GM12892 (cell line): ENCODE data around the gene DDX10. TPM values are rescaled to one million over a fixed set of nuclear protein-coding genes. Genes with fewer than 3 reads are reported as not detected.

Source experiments
- DNase-seq: peaks from one replicate; pipeline ENCODE4 v3.0.0; 2011; ENCODE audit not compliant: insufficient read length
- FAIRE-seq: peaks from 2 replicates; lab custom pipeline; 2011; peaks lifted over from hg19 to GRCh38; lab: Jason Lieb, UNC
- POLR2A ChIP-seq: IDR thresholded peaks from 2 replicates; pipeline ENCODE4 v1.6.1; 2011; ENCODE audit warnings: low read depth, low read length, control low read depth
- POLR2AphosphoS5 ChIP-seq: IDR thresholded peaks from 2 replicates; pipeline ENCODE4 v1.6.1; 2011; ENCODE audit warnings: low read depth, low read length, control low read depth
- TAF1 ChIP-seq: IDR thresholded peaks from 2 replicates; pipeline ENCODE4 v1.6.1; 2011; ENCODE audit warnings: low read depth, mild to moderate bottlenecking, control low read depth, low read length, borderline replicate concordance
- polyA plus RNA-seq: library from polyadenylated mRNA; unstranded; fragments of >200 nt; gene quantifications from one replicate; pipeline ENCODE4 v1.2.1, GENCODE V29; 2012; ENCODE audit warnings: missing spikeins, inconsistent platforms; ENCODE audit not compliant: missing spikeins

The DDX10 gene
- polyA plus RNA-seq = 26.4 TPM

GRCh38 chr11:108664730-108665525 is at the start of gene DDX10:
Gene DDX10, plus strand, starts transcription at chr11:108665069. Its CDS starts 85 bp downstream, at chr11:108665154.
- peak; percentile 99 for FAIRE-seq
- TF ChIP-seq TAF1 = 0 out of 2 replicates have a peak, but pooled peaks have one; percentile 7
- TF ChIP-seq POLR2A = peak; percentile 73
- 0 out of 2 replicates have a peak, but pooled peaks have one; percentile 48 for TF ChIP-seq POLR2AphosphoS5
- DNase-seq = peak; percentile 71

DNA sequence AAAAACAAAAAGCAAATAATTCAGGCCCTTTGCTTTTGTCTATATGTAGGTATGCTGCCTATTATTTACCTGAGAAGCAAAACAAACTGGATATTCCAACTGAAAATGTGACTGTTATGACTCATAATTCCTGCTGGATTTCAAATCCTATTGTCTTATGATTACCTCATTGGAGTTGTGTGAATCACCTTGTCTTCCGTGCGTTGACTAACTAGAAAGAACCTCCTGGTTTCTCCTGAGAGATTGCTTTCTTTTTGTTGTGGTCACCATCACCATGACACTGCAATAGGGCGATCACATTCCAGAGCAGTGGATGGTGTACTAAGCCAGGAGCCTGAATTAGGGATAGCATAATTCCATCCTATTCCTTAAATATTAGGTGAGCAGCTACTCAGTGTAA is 48.3 kb upstream of the DDX10 start:
- DNase-seq (no peak), FAIRE-seq (no peak)
- TF ChIP-seq POLR2A (no peak), POLR2AphosphoS5 (no peak), TAF1 (no peak)

DNA sequence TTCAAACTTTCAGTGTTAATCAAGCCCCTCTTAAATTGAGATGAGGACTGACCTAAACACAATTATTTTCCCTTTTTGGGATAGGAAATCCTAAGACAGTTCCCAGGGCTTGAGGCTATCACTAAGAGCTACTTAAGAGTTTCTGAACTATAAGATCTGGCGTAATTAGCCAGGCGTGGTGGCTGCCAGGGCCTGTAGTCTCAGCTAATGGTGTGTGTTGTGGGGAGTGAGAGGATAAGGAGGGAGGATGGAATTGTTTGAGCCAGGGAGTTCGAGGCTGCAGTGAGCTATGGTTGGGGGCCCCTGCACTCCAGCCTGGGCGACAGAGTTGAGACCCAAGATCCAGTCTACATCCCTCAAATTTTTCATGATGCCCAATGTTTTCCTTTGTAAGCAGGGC is 47.8 kb upstream of the DDX10 start:
- FAIRE-seq = no peak
- no peak for TF ChIP-seq POLR2AphosphoS5
- TF ChIP-seq TAF1 = no peak
- TF ChIP-seq POLR2A = no peak
- DNase-seq = no peak

DNA sequence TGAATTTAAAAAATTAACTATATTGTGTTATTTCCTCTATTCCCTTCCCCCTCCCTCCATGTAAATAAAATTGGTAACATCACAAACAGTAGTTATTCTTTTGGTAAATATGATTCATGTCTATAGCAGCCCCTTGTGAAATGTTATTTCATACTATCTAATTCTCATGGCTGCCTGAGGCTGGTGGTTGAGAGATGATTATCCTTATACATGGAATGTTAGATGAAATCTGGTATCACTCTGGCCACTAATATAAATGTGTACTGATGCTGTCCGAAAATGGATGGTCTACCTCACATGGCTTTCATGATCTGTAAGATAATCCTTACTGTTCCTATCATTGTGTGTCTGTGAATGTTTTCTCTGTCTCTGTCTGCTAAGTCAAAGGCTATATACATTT is 46.3 kb upstream of the DDX10 start:
- TF ChIP-seq TAF1 (no peak), POLR2AphosphoS5 (no peak)
- DNase-seq (no peak), FAIRE-seq (peak; percentile 30)

GRCh38 chr11:108620958-108621772 is 43.7 kb upstream of the DDX10 start:
- DNase-seq = no peak
- peak; percentile 70 for FAIRE-seq
- TF ChIP-seq POLR2AphosphoS5 = no peak
- no peak for TF ChIP-seq POLR2A
- no peak for TF ChIP-seq TAF1

DNA sequence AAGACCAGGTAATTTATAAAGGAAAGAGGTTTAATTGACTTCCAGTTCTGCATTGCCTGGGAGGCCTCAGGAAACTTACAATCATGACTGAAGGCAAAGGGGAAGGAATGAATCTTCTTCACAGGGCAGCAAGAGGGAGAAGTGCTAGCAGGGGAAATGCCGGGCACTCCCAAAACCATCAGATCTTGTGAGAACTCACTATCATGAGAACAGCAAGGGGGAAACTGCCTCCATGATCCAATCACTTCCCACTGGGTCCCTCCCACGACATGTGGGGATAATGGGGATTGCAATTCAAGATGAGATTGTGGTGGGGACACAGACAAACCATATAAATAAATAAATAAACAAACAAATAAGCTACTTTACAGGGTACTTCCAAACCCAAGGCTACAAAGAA is 42.5 kb upstream of the DDX10 start:
- no peak for TF ChIP-seq POLR2A
- no peak for TF ChIP-seq POLR2AphosphoS5
- no peak for TF ChIP-seq TAF1
- FAIRE-seq = no peak

DNA sequence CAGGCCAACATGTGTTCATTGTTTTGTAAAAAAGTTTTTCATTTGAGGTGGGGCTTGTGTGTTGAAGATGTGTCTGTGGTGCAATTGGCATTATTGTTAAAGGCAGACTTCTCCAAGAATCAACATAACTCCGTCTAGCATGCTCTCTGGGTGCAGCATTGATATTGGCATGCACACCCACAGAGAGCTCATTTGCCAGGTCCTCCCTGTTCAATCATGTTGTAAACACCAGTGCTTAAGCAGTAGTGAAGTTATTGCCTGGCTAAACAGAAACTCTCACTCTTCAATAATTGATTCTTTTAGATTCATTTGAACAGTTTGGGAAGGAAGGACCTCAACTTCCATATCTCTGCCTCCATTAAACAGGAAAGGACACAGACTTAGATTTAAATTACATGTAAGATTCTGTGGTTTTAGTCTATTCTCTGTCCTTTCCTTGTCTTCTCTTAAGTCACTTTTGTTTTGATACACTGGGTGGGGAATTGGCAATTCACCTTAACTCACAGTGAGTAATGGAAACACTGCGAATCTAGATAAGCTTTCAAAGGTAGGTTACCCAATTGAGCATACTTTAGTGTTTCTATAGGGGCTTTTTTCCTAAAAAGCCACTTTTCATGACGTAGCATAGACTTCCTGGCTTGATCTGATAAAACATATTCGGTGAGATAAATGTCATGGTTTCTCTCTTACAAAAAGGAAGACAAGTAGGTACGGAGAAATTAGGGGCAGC is 40.5 kb upstream of the DDX10 start:
- FAIRE-seq = peak; percentile 66
- no peak for DNase-seq
- no peak for TF ChIP-seq POLR2AphosphoS5
- no peak for TF ChIP-seq POLR2A
- TF ChIP-seq TAF1 = no peak

More for the DNA sequence above, 42.5 kb upstream of the DDX10 start:
- no peak for DNase-seq

DNA sequence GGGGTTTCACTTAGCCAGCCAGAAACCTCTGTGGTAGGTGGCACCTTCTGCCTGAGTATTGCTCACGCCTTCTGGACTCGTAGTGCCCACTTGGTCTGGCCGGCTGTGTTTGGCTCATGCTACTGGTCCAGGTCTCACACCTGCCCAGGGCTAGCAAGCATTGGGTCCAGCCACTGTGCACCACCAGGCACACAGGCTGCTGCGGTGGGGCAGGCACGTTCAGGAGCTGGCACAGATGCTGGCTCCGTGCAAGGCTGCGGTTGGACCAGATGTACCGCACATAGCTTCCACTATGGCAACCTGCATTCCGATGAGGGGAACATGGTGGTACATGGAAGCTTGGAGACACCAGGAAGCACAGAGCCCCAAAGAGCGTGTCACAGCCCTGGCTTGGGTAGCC is 36.5 kb upstream of the DDX10 start:
- no peak for DNase-seq
- TF ChIP-seq TAF1 (no peak), POLR2AphosphoS5 (no peak), POLR2A (no peak)
- no peak for FAIRE-seq

DNA sequence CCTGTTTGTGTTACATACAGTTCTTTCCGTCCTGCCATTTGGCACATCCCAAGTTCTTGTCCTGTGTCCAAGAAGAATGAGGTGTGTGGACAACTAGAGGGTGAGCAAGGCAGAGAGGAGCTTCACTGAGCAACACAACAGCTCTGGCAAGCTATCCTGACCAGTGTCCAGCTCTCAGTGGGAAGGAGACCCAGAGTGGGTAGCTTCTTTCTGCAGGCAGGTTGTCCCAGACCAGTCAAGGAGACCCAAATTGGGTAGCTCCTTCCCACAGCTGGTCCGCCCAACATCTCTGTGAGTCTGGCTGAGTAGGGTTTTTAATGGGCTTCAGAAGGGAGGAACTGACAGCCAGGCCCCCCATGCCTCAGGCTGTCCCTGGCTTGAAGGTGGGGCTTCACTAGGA is 36.1 kb upstream of the DDX10 start:
- TF ChIP-seq TAF1 = no peak
- TF ChIP-seq POLR2AphosphoS5 = no peak
- TF ChIP-seq POLR2A = no peak
- DNase-seq = no peak
- FAIRE-seq = no peak

DNA sequence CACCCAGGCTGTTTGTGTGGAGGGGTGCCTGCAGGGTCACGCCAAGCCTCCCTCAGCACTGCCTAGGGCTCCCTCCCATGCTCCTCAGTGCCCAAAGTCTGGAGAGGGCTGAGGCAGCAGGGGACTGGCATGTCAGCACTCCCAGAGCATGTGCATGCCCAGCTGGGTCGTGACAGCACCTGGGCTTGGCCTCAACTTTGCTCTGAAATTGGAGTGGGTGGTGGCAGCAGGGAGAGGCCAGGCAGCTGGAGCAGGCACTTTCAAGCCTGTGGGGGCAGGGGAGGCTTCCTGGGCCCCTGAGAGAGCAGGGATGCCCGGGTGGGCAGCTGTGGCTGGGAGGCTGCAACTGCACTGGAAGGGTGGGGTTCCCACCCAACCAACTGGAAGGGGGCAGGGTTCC is 35.6 kb upstream of the DDX10 start:
- TF ChIP-seq POLR2AphosphoS5 (no peak), POLR2A (no peak), TAF1 (no peak)
- FAIRE-seq = no peak
- DNase-seq = no peak

DNA sequence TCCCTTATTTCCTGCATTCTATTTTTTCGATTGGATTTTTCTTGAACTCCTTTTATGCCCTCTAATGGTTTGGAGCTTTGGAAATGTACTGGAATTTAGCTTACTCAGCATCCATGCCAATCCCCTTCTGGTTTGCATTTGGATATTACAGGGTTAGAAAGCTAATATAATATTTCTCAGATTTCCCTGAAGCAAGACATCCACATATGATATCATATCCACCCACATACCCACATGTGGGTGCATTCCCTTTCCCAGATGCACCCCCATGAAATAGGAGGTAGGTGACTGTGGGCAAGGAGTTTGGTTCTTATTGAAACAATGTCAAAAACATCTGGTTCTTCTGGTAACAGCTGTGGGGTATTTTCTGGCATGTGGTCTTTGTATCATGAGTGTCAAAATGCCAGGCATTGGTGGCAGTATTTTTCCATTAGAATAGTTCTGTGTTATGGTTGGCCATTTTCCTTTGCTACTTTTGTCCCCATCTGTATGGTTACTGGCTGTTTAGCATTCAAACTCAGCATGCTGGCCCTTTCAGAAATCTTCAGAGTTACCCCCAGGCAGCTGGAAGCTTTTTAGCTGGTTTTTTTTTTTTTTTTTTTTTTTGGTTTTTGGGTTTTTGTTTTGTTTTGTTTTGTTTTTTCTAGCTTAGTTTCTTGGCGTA is 32.7 kb upstream of the DDX10 start:
- no peak for TF ChIP-seq TAF1
- no peak for TF ChIP-seq POLR2A
- no peak for TF ChIP-seq POLR2AphosphoS5
- no peak for DNase-seq
- FAIRE-seq = no peak
